ENCODE data around the gene CKAP2L. TPM values are rescaled to one million over a fixed set of nuclear protein-coding genes. Genes with fewer than 3 reads are reported as not detected.

The CKAP2L gene
- total RNA-seq, 6 experiments from 2014 or later = 0.20 to 1.4 (median 0.66) TPM

- peak; percentile 27 to 39 (median 36) for ATAC-seq
- DNase-seq = no peak
- H3K27ac ChIP-seq = peak overlapping the region in 1 of 3 donors; percentile 20
These were observed 29.1 kb upstream of the CKAP2L start for GRCh38 chr2:112793449-112793978.

GRCh38 chr2:112792419-112792818, 28.0 kb upstream of the CKAP2L start:
- intact Hi-C loops (cut with DNase I) = no loop called here
- H3K36me3 ChIP-seq = no peaks in the 10 kb centered on the region
- H3K27ac ChIP-seq = no peak overlapping the region
- no peaks in the 10 kb centered on the region for H3K9me3 ChIP-seq
- H3K27me3 ChIP-seq = no peaks in the 10 kb centered on the region
- DNase-seq = no peak
- peaks cover 0 to 16% (median 2%) of the 10 kb centered on the region in 4 donors for H3K4me1 ChIP-seq
- no peak for ATAC-seq
- H3K4me3 ChIP-seq = no peak overlapping the region
- 80% methylated on average over 4 of the region's 5 CpGs for WGBS (ENCODE audit: insufficient coverage, low coverage, low lambda C conversion rate, missing lambda C conversion rate)
- TF ChIP-seq CTCF (IDR thresholded peaks at IDR 0.05) (no peak), POLR2A (IDR thresholded peaks at IDR 0.05) (no peak)

More at GRCh38 chr2:112793449-112793978, 29.1 kb upstream of the CKAP2L start:
- intact Hi-C loops (cut with DNase I) = no loop called here
- Histone ChIP-seq H3K4me1 (peaks cover 0 to 16% (median 2%) of the 10 kb centered on the region in 4 donors), H3K9me3 (no peaks in the 10 kb centered on the region), H3K4me3 (no peak overlapping the region), H3K36me3 (no peaks in the 10 kb centered on the region), H3K27me3 (no peaks in the 10 kb centered on the region)
- TF ChIP-seq CTCF (IDR thresholded peaks at IDR 0.05) (no peak), POLR2A (IDR thresholded peaks at IDR 0.05) (no peak)
- WGBS (ENCODE audit: insufficient coverage, low coverage, low lambda C conversion rate, missing lambda C conversion rate) = 40% methylated on average over 3 of the region's 3 CpGs

- H3K27me3 ChIP-seq = no peaks in the 10 kb centered on the region
- no peak for DNase-seq
- TF ChIP-seq CTCF (IDR thresholded peaks at IDR 0.05) (no peak), POLR2A (IDR thresholded peaks at IDR 0.05) (no peak)
- H3K4me3 ChIP-seq = no peak overlapping the region
- no peak overlapping the region for H3K27ac ChIP-seq
- H3K4me1 ChIP-seq = peaks cover 0 to 16% (median 2%) of the 10 kb centered on the region in 4 donors
- no peaks in the 10 kb centered on the region for H3K36me3 ChIP-seq
- WGBS (ENCODE audit: insufficient coverage, low coverage, low lambda C conversion rate, missing lambda C conversion rate) = no CpG with 5 or more reads among the region's 3 CpGs
- no peak for ATAC-seq
- intact Hi-C loops (cut with DNase I) = no loop called here
- no peaks in the 10 kb centered on the region for H3K9me3 ChIP-seq
These were observed 27.4 kb upstream of the CKAP2L start for GRCh38 chr2:112791693-112792230.

- Histone ChIP-seq H3K27me3 (no peaks in the 10 kb centered on the region), H3K9me3 (no peaks in the 10 kb centered on the region), H3K36me3 (no peaks in the 10 kb centered on the region), H3K4me3 (no peak overlapping the region), H3K4me1 (peaks cover 0 to 16% (median 2%) of the 10 kb centered on the region in 4 donors), H3K27ac (no peak overlapping the region)
- no CpG with 5 or more reads among the region's 3 CpGs for WGBS (ENCODE audit: insufficient coverage, low coverage, low lambda C conversion rate, missing lambda C conversion rate)
- DNase-seq (no peak), ATAC-seq (no peak)
- intact Hi-C loops (cut with DNase I) = no loop called here
- TF ChIP-seq CTCF (IDR thresholded peaks at IDR 0.05) = no peak
These were observed 26.6 kb upstream of the CKAP2L start for GRCh38 chr2:112791019-112791418.
